ENCODE data around the gene ASPSCR1. TPM values are rescaled to one million over a fixed set of nuclear protein-coding genes. Genes with fewer than 3 reads are reported as not detected.
A peak's percentile ranks its signal among the peaks of the same experiment; 100 is the strongest.

Gene ASPSCR1
- total RNA-seq, 4 donors from 2014 or later: 11.7 to 24.4 (median 18.6) TPM

DNA sequence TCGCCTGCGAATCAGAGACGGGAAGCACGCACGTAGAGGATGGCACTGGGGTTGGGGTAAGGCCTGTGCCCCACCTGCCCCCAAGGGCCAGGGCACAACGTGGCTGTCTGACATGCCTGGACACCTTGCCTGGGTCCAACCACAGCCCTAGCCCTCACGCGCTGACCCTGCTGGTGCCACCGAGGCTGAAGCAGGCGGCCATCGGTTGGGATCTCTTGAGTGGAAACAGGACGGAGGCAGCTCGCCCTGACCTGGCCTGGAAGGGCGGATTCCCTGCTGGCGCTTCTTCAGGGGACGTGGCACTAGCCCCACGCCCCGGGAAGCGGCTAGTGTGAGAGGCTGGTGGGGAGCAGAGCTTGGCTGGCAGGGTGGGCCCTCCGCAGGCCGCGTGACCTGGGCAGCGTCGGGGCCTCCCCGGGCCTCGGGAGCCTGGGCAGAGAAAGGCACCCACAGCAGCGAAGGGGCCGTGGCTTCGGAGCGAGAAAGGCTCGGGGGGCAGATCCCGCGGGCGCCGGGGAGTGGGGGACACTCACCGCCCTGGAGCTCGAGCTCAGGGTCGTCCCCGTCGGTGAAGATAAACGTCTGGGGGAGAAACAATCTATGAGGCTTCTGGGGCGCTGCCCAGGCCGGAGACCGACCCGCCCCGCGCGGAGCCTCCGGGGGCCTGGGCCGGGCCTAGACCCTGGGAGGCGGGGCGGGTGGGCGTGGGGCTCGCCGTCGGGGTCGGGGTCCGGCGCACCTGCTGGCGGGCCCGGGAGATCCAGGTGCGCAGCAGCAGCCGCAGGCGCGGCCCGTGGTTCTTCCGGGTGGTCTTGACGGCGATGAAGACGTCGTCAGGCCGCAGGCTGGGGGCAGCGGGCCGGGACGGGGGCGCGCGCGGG, 73.6 kb downstream of the ASPSCR1 start:
- Histone ChIP-seq H3K4me3 (peak overlapping the region; percentile 71 to 84), H3K4me1 (peaks cover 0 to 54% (median 26%) of the 10 kb centered on the region in 3 donors), H3K36me3 (peaks cover 0 to 69% of the 10 kb centered on the region in 2 donors), H3K27me3 (no peaks in the 10 kb centered on the region), H3K9me3 (no peaks in the 10 kb centered on the region), H3K27ac (peak overlapping the region in 3 of 4 donors; percentile 75 to 83 (median 81))
- TF ChIP-seq CTCF (IDR thresholded peaks at IDR 0.05) (no peak), EP300 (IDR thresholded peaks at IDR 0.05) (no peak), POLR2AphosphoS5 (IDR thresholded peaks at IDR 0.05) (no peak), POLR2A (IDR thresholded peaks at IDR 0.05) (no peak)
- 15% methylated on average over 4 of the region's 79 CpGs; no CpG with 5 or more reads in 1 of the 2 donors for WGBS, 2 donors (ENCODE audit: low coverage in 1 of 2)
- ATAC-seq: peak; percentile 9

- Histone ChIP-seq H3K36me3 (peaks cover 0 to 75% of the 10 kb centered on the region in 2 donors), H3K27ac (peak within 1 kb of the TSS in 3 of 4 donors; percentile 75 to 83 (median 81))
These were observed 74.6 kb downstream of the ASPSCR1 start, which contains the start of the genes GPS1 and RFNG for GRCh38 chr17:82051776-82052637. TSS of gene GPS1 (plus strand) at chr17:82051898. CDS start at chr17:82051932, 34 bp downstream. TSS of gene RFNG (minus strand) at chr17:82051811. CDS start at chr17:82051766, 45 bp downstream.

GRCh38 chr17:82052638-82053059, 75.2 kb downstream of the ASPSCR1 start:
- no peak for ATAC-seq
- peaks cover 0 to 75% of the 10 kb centered on the region in 2 donors for H3K36me3 ChIP-seq
- no peaks in the 10 kb centered on the region for H3K9me3 ChIP-seq
- TF ChIP-seq CTCF (IDR thresholded peaks at IDR 0.05): no peak
- no peak for TF ChIP-seq EP300 (IDR thresholded peaks at IDR 0.05)
- TF ChIP-seq POLR2A (IDR thresholded peaks at IDR 0.05): no peak
- no peak for TF ChIP-seq POLR2AphosphoS5 (IDR thresholded peaks at IDR 0.05)
- H3K4me1 ChIP-seq: peaks cover 0 to 54% (median 26%) of the 10 kb centered on the region in 3 donors
- WGBS, 2 donors (ENCODE audit: low coverage in 1 of 2): 0 to 65% methylated on average over 1 to 4 of the region's 19 CpGs
- H3K27me3 ChIP-seq: no peaks in the 10 kb centered on the region
- H3K4me3 ChIP-seq: peak overlapping the region; percentile 71 to 84
- peak overlapping the region in 1 of 4 donors; percentile 81 for H3K27ac ChIP-seq

More at GRCh38 chr17:82051776-82052637, 74.6 kb downstream of the ASPSCR1 start, which contains the start of the genes GPS1 and RFNG:
- Histone ChIP-seq H3K27me3 (no peaks in the 10 kb centered on the region), H3K4me1 (peaks cover 0 to 54% (median 26%) of the 10 kb centered on the region in 3 donors), H3K4me3 (peak within 1 kb of the TSS; percentile 71 to 84), H3K9me3 (no peaks in the 10 kb centered on the region)
- peak; percentile 82 for ATAC-seq
- peak; percentile 54 for TF ChIP-seq POLR2AphosphoS5 (IDR thresholded peaks at IDR 0.05)
- no peak for TF ChIP-seq EP300 (IDR thresholded peaks at IDR 0.05)
- no peak for TF ChIP-seq CTCF (IDR thresholded peaks at IDR 0.05)
- TF ChIP-seq POLR2A (IDR thresholded peaks at IDR 0.05): peak; percentile 35 to 36
- WGBS, 2 donors (ENCODE audit: low coverage in 1 of 2): no CpG with 5 or more reads among the region's 94 CpGs

DNA sequence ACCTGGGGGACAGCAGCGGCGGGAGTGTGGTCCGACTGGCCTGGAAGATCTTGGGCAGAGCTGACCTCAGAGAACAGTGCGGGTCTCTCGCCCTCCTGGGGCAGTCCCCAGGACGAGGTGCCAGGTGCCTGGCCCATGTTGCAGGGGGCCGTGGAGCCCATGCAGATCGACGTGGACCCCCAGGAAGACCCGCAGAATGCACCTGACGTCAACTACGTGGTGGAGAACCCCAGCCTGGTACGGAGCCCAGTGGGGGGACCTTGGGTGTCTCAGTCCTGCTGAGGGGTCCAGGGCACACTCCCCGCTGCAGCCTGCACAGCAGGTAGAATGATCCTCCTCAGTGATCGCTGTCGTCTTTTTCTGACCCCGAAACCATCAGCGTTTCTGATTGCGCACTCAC, 75.7 kb downstream of the ASPSCR1 start:
- Histone ChIP-seq H3K4me1 (peaks cover 0 to 54% (median 26%) of the 10 kb centered on the region in 3 donors), H3K36me3 (peaks cover 0 to 75% of the 10 kb centered on the region in 2 donors), H3K27me3 (no peaks in the 10 kb centered on the region), H3K9me3 (no peaks in the 10 kb centered on the region), H3K27ac (no peak overlapping the region), H3K4me3 (peak overlapping the region in 1 of 2 donors; percentile 84)
- WGBS, 2 donors (ENCODE audit: low coverage in 1 of 2): no CpG with 5 or more reads among the region's 19 CpGs
- TF ChIP-seq POLR2A (IDR thresholded peaks at IDR 0.05) (no peak), POLR2AphosphoS5 (IDR thresholded peaks at IDR 0.05) (no peak), EP300 (IDR thresholded peaks at IDR 0.05) (no peak), CTCF (IDR thresholded peaks at IDR 0.05) (no peak)
- no peak for ATAC-seq

Measured in gastroesophageal sphincter (tissue), 4 donors.